H9 (cell line): ENCODE data around the gene NUP54. TPM values are rescaled to one million over a fixed set of nuclear protein-coding genes. Genes with fewer than 3 reads are reported as not detected.

Experiments used
- DNase-seq: peaks from one replicate; pipeline ENCODE4 v3.0.0-alpha.2; 2017
- H2AFZ ChIP-seq: one replicate; pipeline ENCODE4 v1.6.1; 2013; ENCODE audit warnings: mild to moderate bottlenecking, low read length, control low read depth, moderate library complexity
- H2AK5ac ChIP-seq: 2 replicates; pipeline ENCODE4 v1.6.1; 2013; ENCODE audit warnings: low read length, control low read depth, mixed read lengths; ENCODE audit not compliant: insufficient read length
- H2BK120ac ChIP-seq: one replicate; pipeline ENCODE4 v1.6.1; 2013; ENCODE audit warnings: low read depth, mild to moderate bottlenecking, low read length, control low read depth, inconsistent platforms; ENCODE audit not compliant: poor library complexity, severe bottlenecking
- H2BK12ac ChIP-seq: 2 replicates; pipeline ENCODE4 v1.6.1; 2013; ENCODE audit warnings: low read length, control low read depth, mixed read lengths, low read depth; ENCODE audit not compliant: insufficient read length
- H2BK15ac ChIP-seq: 2 replicates; pipeline ENCODE4 v1.6.1; 2013; ENCODE audit warnings: low read depth, low read length, control low read depth
- H2BK20ac ChIP-seq: one replicate; pipeline ENCODE4 v1.6.1; 2013; ENCODE audit warnings: low read depth, mild to moderate bottlenecking, low read length, control low read depth, inconsistent platforms; ENCODE audit not compliant: poor library complexity, severe bottlenecking
- H2BK5ac ChIP-seq: 2 replicates; pipeline ENCODE4 v1.6.1; 2013; ENCODE audit warnings: low read length, control low read depth, mixed read lengths; ENCODE audit not compliant: insufficient read length
- H3K14ac ChIP-seq: 2 replicates; pipeline ENCODE4 v1.6.1; 2013; ENCODE audit warnings: low read length, control low read depth; ENCODE audit not compliant: insufficient read depth
- H3K18ac ChIP-seq: 2 replicates; pipeline ENCODE4 v1.6.1; 2013; ENCODE audit warnings: low read depth, mild to moderate bottlenecking, mixed read lengths, low read length, control low read depth; ENCODE audit not compliant: insufficient read length
- H3K23ac ChIP-seq: 2 replicates; pipeline ENCODE4 v1.6.1; 2013; ENCODE audit warnings: low read length, control low read depth, mixed read lengths, low read depth; ENCODE audit not compliant: insufficient read length
- H3K23me2 ChIP-seq: 2 replicates; pipeline ENCODE4 v1.6.1; 2013; ENCODE audit warnings: low read depth, mild to moderate bottlenecking, mixed read lengths, low read length, control low read depth; ENCODE audit not compliant: insufficient read length, poor library complexity, severe bottlenecking
- H3K27ac ChIP-seq: 2 replicates; pipeline ENCODE4 v1.5.1; 2013; ENCODE audit warnings: low read length, control low read depth, mixed read lengths, low read depth; ENCODE audit not compliant: insufficient read length
- H3K27me3 ChIP-seq: 2 replicates; pipeline ENCODE4 v1.6.1; 2013; ENCODE audit warnings: low read length, control low read depth, inconsistent platforms; ENCODE audit not compliant: insufficient read depth
- H3K4ac ChIP-seq: 2 replicates; pipeline ENCODE4 v1.6.1; 2013; ENCODE audit warnings: low read depth, mild to moderate bottlenecking, control low read depth, inconsistent platforms, low read length, moderate library complexity
- H3K4me1 ChIP-seq: 2 replicates; pipeline ENCODE4 v1.6.1; 2013; ENCODE audit warnings: low read length, control low read depth, inconsistent platforms; ENCODE audit not compliant: insufficient read depth
- H3K4me2 ChIP-seq: 2 replicates; pipeline ENCODE4 v1.6.1; 2013; ENCODE audit warnings: low read length, control low read depth, mixed read lengths; ENCODE audit not compliant: insufficient read length, insufficient read depth
- H3K56ac ChIP-seq: 2 replicates; pipeline ENCODE4 v1.6.1; 2013; ENCODE audit warnings: low read depth, mild to moderate bottlenecking, mixed read lengths, low read length, control low read depth; ENCODE audit not compliant: insufficient read length
- H3K79me1 ChIP-seq: 2 replicates; pipeline ENCODE4 v1.6.1; 2013; ENCODE audit warnings: low read depth, mild to moderate bottlenecking, moderate library complexity, low read length, control low read depth, inconsistent platforms; ENCODE audit not compliant: insufficient read depth, poor library complexity, severe bottlenecking
- H3K79me2 ChIP-seq: 2 replicates; pipeline ENCODE4 v1.6.1; 2013; ENCODE audit warnings: low read length, control low read depth, inconsistent platforms; ENCODE audit not compliant: insufficient read depth
- H3K9ac ChIP-seq: 2 replicates; pipeline ENCODE4 v1.6.1; 2013; ENCODE audit warnings: low read length, control low read depth, mixed read lengths; ENCODE audit not compliant: insufficient read length; ENCODE audit errors: extremely low read depth
- H3K9me3 ChIP-seq: one replicate; pipeline ENCODE4 v1.6.1; 2013; ENCODE audit warnings: low read depth, low read length, inconsistent platforms; ENCODE audit not compliant: control insufficient read depth
- H3T11ph ChIP-seq: one replicate; pipeline ENCODE4 v1.6.1; 2013; ENCODE audit warnings: mild to moderate bottlenecking, low read length, control low read depth, inconsistent platforms
- H4K20me1 ChIP-seq: one replicate; pipeline ENCODE4 v1.6.1; 2013; ENCODE audit not compliant: control insufficient read depth, insufficient read length, insufficient read depth
- H4K5ac ChIP-seq: 2 replicates; pipeline ENCODE4 v1.6.1; 2013; ENCODE audit warnings: low read depth, mild to moderate bottlenecking, mixed read lengths, low read length, control low read depth; ENCODE audit not compliant: insufficient read length
- H4K8ac ChIP-seq: replicated peaks from 2 replicates; pipeline ENCODE4 v1.6.1; 2013; ENCODE audit warnings: low read length, control low read depth, mixed read lengths, low read depth; ENCODE audit not compliant: insufficient read length
- H4K91ac ChIP-seq: 2 replicates; pipeline ENCODE4 v1.6.1; 2013; ENCODE audit warnings: low read depth, mild to moderate bottlenecking, moderate library complexity, mixed read lengths, low read length, control low read depth; ENCODE audit not compliant: insufficient read length
- H3K27ac Mint-ChIP-seq, 3 experiments: 2 replicates in 2 of 3; 3 replicates in 1 of 3; pipeline ENCODE4 v1.8.0; 2020 to 2021; ENCODE audit warnings: mixed read lengths in 3 of 3, mild to moderate bottlenecking in 1 of 3, moderate library complexity in 1 of 3
- H3K27me3 Mint-ChIP-seq: 2 replicates; pipeline ENCODE4 v1.8.0; 2021; ENCODE audit warnings: low read depth, mild to moderate bottlenecking, moderate library complexity, mixed read lengths
- H3K36me3 Mint-ChIP-seq, 3 experiments: 2 replicates in 2 of 3; 3 replicates in 1 of 3; pipeline ENCODE4 v1.8.0; 2020 to 2021; ENCODE audit warnings: low read depth in 3 of 3, mixed read lengths in 3 of 3; ENCODE audit not compliant: insufficient read depth in 1 of 3
- H3K4me1 Mint-ChIP-seq, 2 experiments: 2 replicates each; pipeline ENCODE4 v1.8.0; 2020; ENCODE audit warnings: mixed read lengths in 2 of 2
- H3K4me3 Mint-ChIP-seq, 2 experiments: 2 replicates in 1 of 2; 3 replicates in 1 of 2; pipeline ENCODE4 v1.8.0; 2020 to 2021; ENCODE audit warnings: mild to moderate bottlenecking in 2 of 2, mixed read lengths in 2 of 2, moderate library complexity in 1 of 2
- H3K9me3 Mint-ChIP-seq, 2 experiments: 2 replicates in 1 of 2; 3 replicates in 1 of 2; pipeline ENCODE4 v1.8.0; 2020; ENCODE audit warnings: mild to moderate bottlenecking in 2 of 2, mixed read lengths in 2 of 2, moderate library complexity in 1 of 2
- WGBS: extraction: QIAGEN DNeasy Blood & Tissue Kit; methylation state at CpG from one replicate; pipeline ENCODE4 v1.1.7; 2013; ENCODE audit warnings: missing lambda C conversion rate, low lambda C conversion rate, mixed read lengths; ENCODE audit not compliant: insufficient read length; ENCODE audit errors: extremely low coverage; 5-methylcytosine and 5-hydroxymethylcytosine counted together
- total RNA-seq: library from RNA; stranded (reverse); gene quantifications from 2 replicates; pipeline ENCODE4 v1.2.1, GENCODE V29; 2021
- TF ChIP-seq, protein P1 (sequence below): fragments of 200-600 bp; sonication (generic); conservative IDR thresholded peaks from 3 replicates; pipeline ENCODE4 v1.8.0; 2021; ENCODE audit warnings: antibody characterized with exemption, mild to moderate bottlenecking

The NUP54 gene
- total RNA-seq, 1 experiment from 2014 or later = 129 TPM

- Histone ChIP-seq H3K4me2 (no peak overlapping the region), H2AK5ac (no peak overlapping the region), H2BK20ac (no peak overlapping the region), H2BK5ac (no peak overlapping the region), H4K8ac (no peak overlapping the region), H2BK120ac (no peak overlapping the region), H3K79me2 (no peaks in the 10 kb centered on the region), H3K56ac (no peak overlapping the region), H3K79me1 (no peaks in the 10 kb centered on the region), H3K4me1 (no peaks in the 10 kb centered on the region; the same call in 1 of the 2 replicates), H2BK12ac (no peak overlapping the region), H3K18ac (no peak overlapping the region), H3K14ac (no peak overlapping the region), H3K27me3 (no peaks in the 10 kb centered on the region), H4K91ac (no peak overlapping the region), H3K4ac (no peak overlapping the region), H3K9me3 (no peaks in the 10 kb centered on the region), H3T11ph (no peak overlapping the region), H3K9ac (no peak overlapping the region), H4K20me1 (no peaks in the 10 kb centered on the region), H2AFZ (no peak overlapping the region), H3K23ac (no peak overlapping the region), H4K5ac (no peak overlapping the region), H3K23me2 (no peaks in the 10 kb centered on the region), H3K27ac (no peak overlapping the region), H2BK15ac (no peak overlapping the region)
- DNase-seq = no peak
- no peak overlapping the region; a peak in 1 of 7 replicates for H3K27ac Mint-ChIP-seq
- TF ChIP-seq, protein P1, sequence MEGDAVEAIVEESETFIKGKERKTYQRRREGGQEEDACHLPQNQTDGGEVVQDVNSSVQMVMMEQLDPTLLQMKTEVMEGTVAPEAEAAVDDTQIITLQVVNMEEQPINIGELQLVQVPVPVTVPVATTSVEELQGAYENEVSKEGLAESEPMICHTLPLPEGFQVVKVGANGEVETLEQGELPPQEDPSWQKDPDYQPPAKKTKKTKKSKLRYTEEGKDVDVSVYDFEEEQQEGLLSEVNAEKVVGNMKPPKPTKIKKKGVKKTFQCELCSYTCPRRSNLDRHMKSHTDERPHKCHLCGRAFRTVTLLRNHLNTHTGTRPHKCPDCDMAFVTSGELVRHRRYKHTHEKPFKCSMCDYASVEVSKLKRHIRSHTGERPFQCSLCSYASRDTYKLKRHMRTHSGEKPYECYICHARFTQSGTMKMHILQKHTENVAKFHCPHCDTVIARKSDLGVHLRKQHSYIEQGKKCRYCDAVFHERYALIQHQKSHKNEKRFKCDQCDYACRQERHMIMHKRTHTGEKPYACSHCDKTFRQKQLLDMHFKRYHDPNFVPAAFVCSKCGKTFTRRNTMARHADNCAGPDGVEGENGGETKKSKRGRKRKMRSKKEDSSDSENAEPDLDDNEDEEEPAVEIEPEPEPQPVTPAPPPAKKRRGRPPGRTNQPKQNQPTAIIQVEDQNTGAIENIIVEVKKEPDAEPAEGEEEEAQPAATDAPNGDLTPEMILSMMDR = no peak
- peaks cover 11 to 15% of the 10 kb centered on the region in 2 experiments for H3K4me1 Mint-ChIP-seq
- H3K9me3 Mint-ChIP-seq = no peaks in the 10 kb centered on the region; a peak in 1 of 5 replicates
- peaks cover 0 to 6% (median 0%) of the 10 kb centered on the region in 3 experiments; a peak in 1 of 7 replicates for H3K36me3 Mint-ChIP-seq
- WGBS = no CpG with 5 or more reads among the region's 3 CpGs
- H3K27me3 Mint-ChIP-seq = no peaks in the 10 kb centered on the region
- H3K4me3 Mint-ChIP-seq = no peak overlapping the region
Observed at GRCh38 chr4:76096076-76096475, 52.1 kb downstream of the NUP54 start.
